PC-3 (cell line): Measurements from ENCODE around the gene RTP5. TPM values are rescaled to one million over a fixed set of nuclear protein-coding genes. Genes with fewer than 3 reads are reported as not detected.

Source experiments
- ATAC-seq: fragments of 200-7000 bp; cut with Tn5 transposase; 2 replicates; pipeline ENCODE4 v1.9.1; 2020; ENCODE audit warnings: mild to moderate bottlenecking, moderate library complexity
- BruUV-seq: library from RNA; stranded (reverse); fragments of 400-500 nt; replicated peaks from 2 replicates; lab custom pipeline; 2021; lab: Mats Ljungman, UMichigan
- CTCF ChIA-PET: fragments of 300-600 bp; sonication (Branson Sonifier 250); formaldehyde crosslinking; loops from one replicate; lab custom pipeline; 2022; ENCODE audit warnings: antibody characterized with exemption; lab: Charles Lee
- POLR2A ChIA-PET: fragments of 300-600 bp; sonication (Branson Sonifier 250); formaldehyde crosslinking; loops from one replicate; lab custom pipeline; 2022; ENCODE audit warnings: antibody characterized with exemption; ENCODE audit not compliant: unreplicated experiment; lab: Charles Lee
- DNase-seq: peaks from one replicate; pipeline ENCODE4 v3.0.0-alpha.2; 2015
- H2AFZ ChIP-seq: fragments of 300-600 bp; sonication (generic); 2 replicates; pipeline ENCODE4 v1.6.0; 2016; ENCODE audit warnings: antibody characterized with exemption, low read length
- H3F3A ChIP-seq: fragments of 300-600 bp; sonication (generic); one replicate; pipeline ENCODE4 v1.6.0; 2017; ENCODE audit warnings: antibody characterized with exemption, low read length, control low read depth, mild to moderate bottlenecking; ENCODE audit not compliant: unreplicated experiment
- H3K27ac ChIP-seq: fragments of 300-600 bp; sonication (generic); 2 replicates; pipeline ENCODE4 v1.5.1; 2016; ENCODE audit warnings: mild to moderate bottlenecking, low read length
- H3K27me3 ChIP-seq: fragments of 300-600 bp; sonication (generic); 2 replicates; pipeline ENCODE4 v1.6.1; 2016; ENCODE audit warnings: low read length, mixed read lengths
- H3K36me3 ChIP-seq: fragments of 300-600 bp; sonication (generic); 2 replicates; pipeline ENCODE4 v1.6.1; 2016; ENCODE audit warnings: low read depth, mixed run types, low read length, mixed read lengths
- H3K4me1 ChIP-seq: fragments of 300-600 bp; sonication (generic); 2 replicates; pipeline ENCODE4 v1.5.1; 2016; ENCODE audit warnings: low read length; ENCODE audit not compliant: insufficient read depth
- H3K4me2 ChIP-seq: fragments of 300-600 bp; sonication (generic); 2 replicates; pipeline ENCODE4 v1.6.0; 2016; ENCODE audit warnings: low read length
- H3K4me3 ChIP-seq: fragments of 300-600 bp; sonication (generic); 2 replicates; pipeline ENCODE4 v1.5.1; 2016; ENCODE audit warnings: mild to moderate bottlenecking, low read length, mixed read lengths
- H3K79me2 ChIP-seq: fragments of 300-600 bp; sonication (generic); 2 replicates; pipeline ENCODE4 v1.6.1; 2017; ENCODE audit warnings: low read length, mixed read lengths
- H3K9ac ChIP-seq: fragments of 300-600 bp; sonication (generic); 2 replicates; pipeline ENCODE4 v1.6.0; 2016; ENCODE audit warnings: mild to moderate bottlenecking, low read length
- H3K9me2 ChIP-seq: fragments of 300-600 bp; sonication (generic); replicated peaks from 2 replicates; pipeline ENCODE4 v1.6.1; 2016; ENCODE audit warnings: mixed run types, low read length, mixed read lengths
- H3K9me3 ChIP-seq: fragments of 300-600 bp; sonication (generic); 2 replicates; pipeline ENCODE4 v1.6.1; 2016; ENCODE audit warnings: low read length, mixed read lengths
- H4K20me1 ChIP-seq: fragments of 300-600 bp; sonication (generic); 2 replicates; pipeline ENCODE4 v1.6.1; 2016; ENCODE audit warnings: low read length, mixed read lengths
- CTCF ChIP-seq: fragments of 300-600 bp; sonication (generic); conservative IDR thresholded peaks from 2 replicates; pipeline ENCODE4 v1.5.1; 2017; ENCODE audit warnings: antibody characterized with exemption, low read depth, mild to moderate bottlenecking, low read length
- EZH2 ChIP-seq: fragments of 300-600 bp; sonication (generic); IDR thresholded peaks from one replicate; pipeline ENCODE4 v1.6.1; 2017; ENCODE audit warnings: antibody characterized with exemption, mild to moderate bottlenecking, low read length; ENCODE audit not compliant: unreplicated experiment
- EZH2phosphoT487 ChIP-seq: fragments of 300-600 bp; sonication (generic); IDR thresholded peaks from 2 replicates; pipeline ENCODE4 v1.6.1; 2018; ENCODE audit warnings: mild to moderate bottlenecking, antibody characterized with exemption, low read length, borderline replicate concordance
- intact Hi-C: fragments of 100-400 bp; cut with micrococcal nuclease; formaldehyde crosslinking; loops from 2 replicates; pipeline ENCODE4 v1.9.0; 2023
- total RNA-seq: library from RNA; depleted of rRNA; stranded (reverse); fragments of >200 nt; gene quantifications from 2 replicates; pipeline ENCODE4 v1.2.3, GENCODE V29; 2014

The RTP5 gene
- total RNA-seq, 1 experiment from 2014 or later = not detected

- no peaks in the 10 kb centered on the region for H3K79me2 ChIP-seq
- intact Hi-C loops = no loop called here
- no peak overlapping the region for H3K27ac ChIP-seq
- H3K4me3 ChIP-seq = no peak overlapping the region
- H3F3A ChIP-seq = no peaks in the 10 kb centered on the region
- ATAC-seq (no peak), DNase-seq (no peak)
- POLR2A ChIA-PET = no interaction called here
- H4K20me1 ChIP-seq = no peaks in the 10 kb centered on the region
- H3K9me3 ChIP-seq = no peaks in the 10 kb centered on the region
- H3K4me1 ChIP-seq = no peaks in the 10 kb centered on the region; the same call in 1 of the 2 replicates
- no peak overlapping the region for H2AFZ ChIP-seq
- no peaks in the 10 kb centered on the region for H3K36me3 ChIP-seq
- no peak for TF ChIP-seq CTCF
- TF ChIP-seq EZH2phosphoT487 = no peak
- no peak for TF ChIP-seq EZH2
- no peaks in the 10 kb centered on the region for H3K9me2 ChIP-seq
- CTCF ChIA-PET = no interaction called here
- no TSS peak for BruUV-seq
- no peak overlapping the region for H3K9ac ChIP-seq
- no peaks in the 10 kb centered on the region for H3K27me3 ChIP-seq
- H3K4me2 ChIP-seq = no peak overlapping the region
Measured at GRCh38 chr2:241890524-241891235, 21.2 kb downstream of the RTP5 start.

- Histone ChIP-seq H3K79me2 (no peaks in the 10 kb centered on the region), H3K4me3 (no peak overlapping the region), H4K20me1 (no peaks in the 10 kb centered on the region), H3K27ac (no peak overlapping the region), H3K9me2 (no peaks in the 10 kb centered on the region), H3K27me3 (no peaks in the 10 kb centered on the region), H3K36me3 (no peaks in the 10 kb centered on the region), H2AFZ (no peak overlapping the region), H3K4me2 (no peak overlapping the region), H3K9me3 (no peaks in the 10 kb centered on the region), H3K9ac (no peak overlapping the region), H3K4me1 (no peaks in the 10 kb centered on the region; the same call in 1 of the 2 replicates), H3F3A (no peaks in the 10 kb centered on the region)
- DNase-seq (no peak), ATAC-seq (no peak)
- intact Hi-C loops = no loop called here
- POLR2A ChIA-PET = no interaction called here
- CTCF ChIA-PET = no interaction called here
- BruUV-seq = no TSS peak
- TF ChIP-seq CTCF = no peak
Measured at GRCh38 chr2:241891315-241891987, 21.9 kb downstream of the RTP5 start.

GRCh38 chr2:241891988-241892298 lies 22.4 kb downstream of the RTP5 start:
- DNase-seq = no peak
- Histone ChIP-seq H3F3A (no peaks in the 10 kb centered on the region), H3K4me3 (no peak overlapping the region), H3K36me3 (no peaks in the 10 kb centered on the region), H3K4me1 (no peaks in the 10 kb centered on the region; the same call in 1 of the 2 replicates), H3K4me2 (no peak overlapping the region), H3K27me3 (no peaks in the 10 kb centered on the region), H3K9me2 (no peaks in the 10 kb centered on the region), H3K9me3 (no peaks in the 10 kb centered on the region), H2AFZ (no peak overlapping the region), H3K27ac (no peak overlapping the region), H4K20me1 (no peaks in the 10 kb centered on the region), H3K9ac (no peak overlapping the region), H3K79me2 (no peaks in the 10 kb centered on the region)
- ChIA-PET POLR2A (no interaction called here), CTCF (no interaction called here)
- intact Hi-C loops = no loop called here
- no peak for TF ChIP-seq CTCF
- TF ChIP-seq EZH2phosphoT487 = no peak
- TF ChIP-seq EZH2 = no peak
- ATAC-seq = no peak
- no TSS peak for BruUV-seq
